HG03439 (cell line): Measurements from ENCODE around the gene CEP89.
"Not testable (repeated sequence)": the region's sequence is repeated elsewhere in the genome, so short reads cannot be mapped to it uniquely, and the experiment has no call there.

Experiments
- ATAC-seq: cut with Tn5 transposase; IDR thresholded peaks from one replicate; pipeline ENCODE4 v1.9.1; 2021; ENCODE audit warnings: mild to moderate bottlenecking, moderate library complexity; ENCODE audit not compliant: unreplicated experiment

CEP89 gene

GRCh38 chr19:32969549-32969948, 2.2 kb downstream of the CEP89 start:
- ATAC-seq = no peak

DNA sequence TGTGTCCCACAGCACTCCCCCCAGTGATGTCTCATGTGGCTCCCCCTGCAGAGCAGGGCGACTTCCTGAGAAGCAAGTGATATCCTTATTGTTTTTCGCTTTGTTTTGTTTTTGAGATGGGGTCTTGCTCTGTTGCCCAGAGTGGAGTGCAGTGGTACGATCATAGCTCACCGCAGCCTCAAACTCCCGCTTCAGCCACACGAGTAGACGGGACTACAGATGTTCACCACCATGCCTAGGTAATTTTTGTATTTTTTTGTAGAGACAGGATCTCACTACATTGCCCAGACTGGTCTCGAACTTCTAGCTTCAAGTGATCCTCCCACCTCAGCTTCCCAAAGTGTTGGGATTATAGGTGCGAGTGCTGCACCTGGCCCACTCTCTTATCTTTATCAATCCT, 5.0 kb downstream of the CEP89 start:
- ATAC-seq = no peak

- no peak for ATAC-seq
These were observed 26.5 kb downstream of the CEP89 start for GRCh38 chr19:32945260-32945659.

DNA sequence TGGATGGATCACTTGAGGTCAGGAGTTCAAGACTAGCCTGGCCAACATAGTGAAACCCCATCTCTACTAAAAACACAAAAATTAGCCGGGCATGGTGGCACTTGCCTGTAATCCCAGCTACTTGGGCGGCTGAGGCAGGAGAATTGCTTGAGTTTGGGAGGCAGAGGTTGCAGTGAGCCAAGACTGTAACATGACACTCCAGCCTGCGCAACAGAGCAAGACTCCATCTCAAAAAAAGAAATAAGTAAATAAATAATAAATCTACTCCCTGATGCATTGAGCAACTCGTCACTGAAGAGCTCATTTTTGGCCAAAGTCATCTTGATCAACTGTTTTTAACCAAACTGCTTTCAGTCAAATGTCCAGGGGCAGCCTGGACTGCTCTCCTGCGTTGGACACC, 30.5 kb downstream of the CEP89 start:
- not testable (repeated sequence) for ATAC-seq

- ATAC-seq = no peak
These were observed 35.7 kb downstream of the CEP89 start for GRCh38 chr19:32936065-32936464.

DNA sequence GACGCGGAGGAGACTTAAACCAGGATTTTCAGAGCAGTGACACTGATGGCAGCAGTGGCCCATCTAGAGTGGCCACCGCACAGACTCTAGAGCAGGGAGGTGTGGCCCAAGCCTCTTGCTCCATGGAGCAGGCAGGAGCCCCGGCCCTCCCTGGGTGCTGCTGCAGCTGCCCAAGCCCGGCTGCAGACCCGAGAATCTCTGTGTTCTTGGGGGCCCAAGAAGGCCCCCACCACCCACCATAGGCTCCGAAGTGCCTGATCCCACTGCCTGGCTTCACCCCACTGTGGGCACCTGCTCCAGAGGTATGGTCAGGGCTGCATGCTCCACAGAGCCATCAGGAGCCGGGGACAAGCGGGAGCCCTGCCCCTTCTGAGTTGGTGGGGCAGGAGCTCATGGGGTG, 36.1 kb downstream of the CEP89 start:
- ATAC-seq = no peak

DNA sequence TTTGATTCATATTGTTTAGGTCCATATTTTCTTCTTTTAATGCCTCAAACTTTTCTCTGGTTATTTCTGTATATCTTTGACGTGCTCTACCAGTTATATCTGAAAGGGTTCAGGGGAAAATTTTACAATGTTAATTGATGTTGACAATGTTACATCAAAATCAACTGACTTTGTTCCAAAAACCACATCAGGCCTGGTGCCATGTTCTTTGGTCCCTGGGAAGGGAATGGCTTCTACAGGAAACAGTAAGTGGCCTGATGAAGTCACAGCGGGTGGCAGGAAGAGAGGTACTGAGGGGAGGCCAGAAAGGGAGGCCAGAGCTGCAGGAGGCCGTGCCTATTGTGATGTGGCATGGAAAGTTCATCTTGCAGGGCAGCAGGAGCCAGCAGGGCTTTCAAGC, 38.2 kb downstream of the CEP89 start:
- ATAC-seq = no peak

GRCh38 chr19:32930567-32930966, 41.2 kb downstream of the CEP89 start:
- no peak for ATAC-seq

DNA sequence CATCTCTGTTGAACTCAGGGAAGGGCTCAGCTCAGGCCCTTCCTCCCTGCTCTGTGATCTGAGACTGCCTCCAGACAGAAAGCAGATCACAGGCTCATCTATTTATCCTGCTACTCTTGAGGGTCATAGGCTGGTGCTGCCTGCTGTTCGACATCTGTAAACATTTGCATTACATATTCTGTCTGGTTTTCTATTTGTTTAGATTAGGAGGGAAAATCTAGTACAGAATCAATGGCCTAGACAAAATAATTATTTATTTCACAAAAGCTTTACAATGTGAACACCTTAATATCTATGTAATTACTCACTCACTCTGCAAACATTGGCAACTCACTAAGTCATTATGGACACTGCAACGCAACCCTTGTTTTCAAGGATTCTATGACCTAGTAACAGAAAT, 43.0 kb downstream of the CEP89 start:
- no peak for ATAC-seq

DNA sequence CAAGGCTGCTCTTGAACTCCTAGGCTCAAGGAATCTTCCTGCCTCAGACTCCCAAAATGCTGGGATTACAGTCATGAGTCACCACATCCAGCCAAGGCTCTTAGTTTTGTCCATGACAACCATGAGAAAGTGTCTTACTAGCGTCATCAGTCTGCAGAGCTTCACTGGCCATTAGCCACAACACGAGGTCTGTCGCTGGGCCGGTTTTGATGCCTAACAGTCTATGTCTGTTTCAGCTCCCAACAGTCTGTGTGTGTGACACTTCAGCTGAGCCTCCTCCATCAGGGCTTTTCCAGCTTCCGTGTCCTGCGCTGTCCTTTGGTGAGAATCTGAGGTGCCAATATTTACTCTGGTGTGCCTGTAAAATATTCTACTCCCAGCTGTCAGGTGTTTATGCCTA, 47.6 kb downstream of the CEP89 start:
- no peak for ATAC-seq

DNA sequence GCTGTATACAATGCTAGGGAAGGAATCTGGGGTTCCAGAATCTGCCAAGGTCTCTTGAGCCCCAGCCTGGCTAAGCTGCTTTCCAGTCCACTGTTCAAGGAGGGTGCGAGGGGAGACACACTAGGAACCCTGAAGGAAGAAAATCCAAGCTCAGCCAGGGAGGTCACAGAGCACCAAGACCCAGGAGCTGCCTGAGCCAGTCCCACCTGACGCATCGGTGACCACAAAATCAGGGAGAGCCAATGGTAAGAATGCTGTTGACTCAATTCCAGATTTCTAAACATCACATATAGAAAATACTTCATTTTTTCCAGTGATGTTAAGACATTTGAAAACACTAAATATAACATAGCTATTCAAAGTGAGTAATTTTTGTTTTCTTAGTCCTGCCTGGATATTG, 50.1 kb downstream of the CEP89 start:
- no peak for ATAC-seq

GRCh38 chr19:32919365-32919764, 52.4 kb downstream of the CEP89 start:
- ATAC-seq = no peak

GRCh38 chr19:32917616-32917996, 54.2 kb downstream of the CEP89 start:
- no peak for ATAC-seq

DNA sequence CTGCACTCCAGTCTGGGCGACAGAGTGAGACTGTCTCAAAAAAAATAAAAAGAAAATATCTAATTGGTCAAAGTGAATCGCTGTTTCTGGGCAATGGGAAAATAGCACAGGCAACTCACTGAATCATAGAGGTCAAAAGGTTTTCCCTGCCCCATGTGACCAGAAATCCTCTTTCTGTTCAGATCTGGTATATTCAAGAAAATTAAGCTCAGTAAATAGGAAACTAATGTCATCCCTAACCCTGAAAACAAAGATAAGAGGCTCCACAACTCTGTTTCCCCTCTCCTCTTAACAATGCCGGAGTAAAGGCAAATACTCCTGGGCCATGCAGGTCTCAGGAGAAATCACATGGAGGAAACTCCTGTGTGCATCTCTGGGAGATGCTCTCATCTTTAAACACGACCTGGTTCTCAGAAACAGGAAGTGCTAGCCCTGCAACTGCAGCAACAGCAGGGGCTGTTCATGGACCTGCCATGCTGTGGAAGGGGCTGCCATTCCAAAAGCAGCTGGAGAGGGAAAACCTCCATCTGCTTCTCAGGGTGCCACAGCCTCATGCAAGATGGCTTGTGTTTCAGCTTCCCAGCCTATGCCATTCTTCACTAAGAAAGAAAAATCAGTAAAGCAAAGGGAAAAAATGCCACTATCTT, 54.7 kb downstream of the CEP89 start:
- ATAC-seq = no peak

DNA sequence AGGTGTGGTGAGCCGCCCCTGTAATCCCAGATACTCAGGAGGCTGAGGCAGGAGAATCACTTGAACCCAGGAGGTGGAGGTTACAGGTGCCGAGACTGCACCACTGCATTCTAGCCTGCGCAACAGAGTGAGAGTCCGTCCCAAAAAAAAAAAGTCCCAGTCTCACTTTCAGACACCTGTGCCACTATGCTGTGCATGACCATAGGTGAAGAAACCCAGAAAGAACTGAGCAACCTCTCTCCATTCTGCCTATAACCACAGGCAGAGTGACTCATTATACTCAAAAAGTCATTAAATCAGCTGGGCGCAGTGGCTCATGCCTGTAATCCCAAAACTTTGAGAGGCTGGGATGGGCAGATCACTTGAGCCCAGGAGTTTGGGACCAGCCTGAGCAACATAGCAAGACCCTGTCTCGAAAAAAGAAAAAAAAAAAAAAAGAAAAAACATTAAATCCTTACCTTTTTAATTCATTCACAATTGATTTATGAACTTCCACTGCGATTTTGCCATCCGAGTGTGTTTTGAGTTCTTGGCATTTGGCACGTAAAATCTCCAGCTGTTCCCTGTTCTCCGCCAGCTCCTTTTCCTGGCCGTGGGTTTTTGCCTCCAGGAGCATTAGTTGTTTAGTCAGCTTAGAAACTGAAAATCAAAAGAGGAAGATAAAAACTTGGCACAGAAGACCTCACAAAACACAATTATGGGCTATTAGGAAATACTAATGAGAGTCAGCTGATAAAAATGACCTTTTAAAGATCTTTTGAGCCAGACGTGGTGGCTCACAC, 56.7 kb downstream of the CEP89 start:
- ATAC-seq = no peak

GRCh38 chr19:32911467-32911866, 60.3 kb downstream of the CEP89 start:
- ATAC-seq = no peak

DNA sequence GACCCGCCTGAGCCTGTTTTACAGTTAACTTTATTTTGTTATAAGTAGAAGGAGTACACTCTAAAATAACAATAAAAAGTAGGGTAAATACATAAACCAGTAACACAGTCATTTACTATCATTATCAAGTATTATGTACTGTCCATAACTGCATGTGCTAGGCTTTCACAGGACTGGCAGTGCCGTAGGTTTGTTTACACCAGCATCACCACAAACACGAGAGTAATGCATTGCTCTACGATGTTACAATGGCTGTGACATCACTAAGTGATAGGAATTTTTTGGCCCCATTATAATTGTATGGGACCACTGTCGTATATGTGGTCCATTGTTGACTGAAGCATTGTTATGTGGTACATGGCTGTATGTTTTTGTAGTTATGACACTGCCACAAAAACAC, 60.9 kb downstream of the CEP89 start:
- ATAC-seq = no peak

GRCh38 chr19:32910094-32910493, 61.7 kb downstream of the CEP89 start:
- no peak for ATAC-seq

- no peak for ATAC-seq
These were observed 62.5 kb downstream of the CEP89 start for GRCh38 chr19:32909257-32909656.

DNA sequence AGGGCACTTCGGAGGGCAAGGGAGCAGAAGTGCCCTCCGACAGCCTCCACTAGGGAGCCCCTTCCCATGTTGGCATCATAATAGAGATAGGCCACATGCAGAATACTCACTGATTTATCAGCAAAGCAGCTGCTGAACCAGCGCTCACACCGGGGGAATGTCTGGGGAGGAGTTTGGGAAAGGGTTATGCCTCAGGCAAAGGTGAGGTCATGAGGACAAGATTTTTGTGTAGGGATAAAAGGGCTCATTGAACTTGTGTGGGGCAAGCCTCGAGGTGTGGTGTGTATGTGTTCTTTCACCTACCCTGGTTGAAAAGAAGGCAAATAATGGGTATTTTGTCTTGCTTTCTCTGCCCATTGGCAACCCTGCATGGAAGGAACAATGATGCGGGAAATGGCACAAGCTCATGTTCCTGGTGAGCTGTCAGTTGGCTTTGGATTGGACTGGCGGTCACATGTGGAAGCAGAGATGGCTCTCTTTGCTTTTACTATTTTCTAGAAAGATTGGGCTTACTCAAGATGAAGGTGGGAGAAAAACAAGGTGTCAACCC, 63.0 kb downstream of the CEP89 start:
- ATAC-seq = no peak

DNA sequence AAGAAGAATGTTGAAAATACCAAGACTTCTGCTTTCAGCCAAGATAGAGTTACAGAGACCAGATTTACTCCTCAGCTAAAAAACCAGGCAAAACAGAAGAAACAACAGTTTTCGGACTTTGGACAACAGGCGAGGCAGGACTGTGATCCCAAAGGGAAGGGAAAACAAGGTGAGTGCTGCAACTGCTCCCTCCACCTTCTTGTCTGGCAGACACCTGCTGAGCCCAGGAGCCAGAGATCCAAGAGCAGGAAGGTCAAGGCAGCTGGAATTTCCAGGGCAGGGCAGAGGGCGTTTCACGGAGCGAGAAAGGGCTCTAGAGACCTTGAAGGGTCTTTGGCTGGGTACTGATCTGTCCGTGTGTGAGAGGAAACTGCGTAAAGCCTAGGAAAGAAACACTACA, 69.3 kb downstream of the CEP89 start:
- ATAC-seq = no peak

DNA sequence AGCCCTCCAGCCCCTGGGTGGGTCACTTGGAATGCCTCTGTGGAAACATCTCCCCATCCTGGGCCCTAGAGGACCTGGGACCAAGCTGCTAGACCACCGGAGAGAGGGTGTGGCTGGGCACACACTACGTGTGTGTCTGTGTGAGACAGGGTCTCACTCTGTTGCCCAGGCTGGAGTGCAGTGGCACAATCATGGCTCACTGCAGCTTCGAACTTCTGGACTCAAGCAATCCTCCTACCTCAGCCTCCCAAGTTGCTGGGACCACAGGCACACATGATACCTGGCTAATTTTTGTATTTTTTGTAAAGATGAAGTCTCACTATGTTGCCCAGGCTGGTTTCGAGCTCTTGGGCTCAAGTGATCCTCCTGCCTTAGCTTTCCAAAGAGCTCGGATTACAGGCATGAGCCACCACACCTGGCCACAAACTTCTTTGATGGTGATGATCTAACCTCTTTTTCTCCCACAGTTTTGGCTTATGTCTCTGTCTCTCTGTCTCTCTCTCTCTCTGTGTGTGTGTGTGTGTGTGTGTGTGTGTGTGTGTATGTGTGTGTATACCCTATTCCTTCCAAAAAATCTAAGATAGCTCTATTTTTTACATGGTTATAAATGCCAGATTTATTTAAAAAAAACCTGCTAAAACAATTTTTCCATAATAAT, 70.1 kb downstream of the CEP89 start:
- ATAC-seq = no peak
